ENCODE measurements around the gene RAB44.
"Not testable (repeated sequence)": the region's sequence is repeated elsewhere in the genome, so short reads cannot be mapped to it uniquely, and the experiment has no call there.

RAB44 gene

DNA sequence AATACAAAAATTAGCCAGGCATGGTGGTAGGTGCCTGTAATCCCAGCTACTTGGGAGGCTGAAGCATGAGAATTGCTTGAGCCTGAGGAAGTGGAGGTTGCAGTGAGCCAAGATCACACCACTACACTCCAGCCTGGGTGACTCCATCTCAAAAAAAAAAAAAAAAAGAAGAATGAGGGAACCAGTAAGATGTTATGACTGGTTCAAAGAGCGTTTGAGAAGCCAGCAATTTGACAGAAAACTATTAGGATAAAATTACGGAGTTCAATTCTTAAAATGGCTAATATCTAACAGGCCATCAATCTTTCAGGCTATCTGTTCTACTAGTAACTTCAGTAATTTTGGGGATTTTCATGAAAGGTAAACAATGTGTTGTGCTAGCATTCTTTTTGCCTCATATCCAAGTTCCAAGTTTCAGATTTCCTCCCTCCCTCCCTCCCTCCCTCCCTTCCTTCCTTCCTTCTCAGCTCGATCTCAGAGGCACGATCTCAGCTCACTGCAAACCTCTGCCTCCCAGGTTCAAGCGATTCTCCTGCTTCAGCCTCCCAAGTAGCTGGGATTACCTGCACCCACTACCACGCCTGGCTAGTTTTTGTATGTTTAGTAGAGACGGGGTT lies 7.4 kb downstream of the RAB44 start:
- H3K4me1 ChIP-seq (ENCODE audit: control insufficient read depth, insufficient read depth, low read length); H3K4me3 ChIP-seq (ENCODE audit: insufficient read depth, low read depth, low read length); H3K27ac ChIP-seq (ENCODE audit: insufficient read depth, low read depth, low read length, poor library complexity, severe bottlenecking); H3K27me3 ChIP-seq (ENCODE audit: control insufficient read depth, insufficient read depth, low read length, poor library complexity, severe bottlenecking); H3K36me3 ChIP-seq (ENCODE audit: control insufficient read depth, insufficient read depth, low read length); H3K9me3 ChIP-seq (ENCODE audit: control insufficient read depth, low read length): not testable (repeated sequence)
- 81 to 82% methylated on average over 7 of the region's 7 CpGs for WGBS, 2 experiments

DNA sequence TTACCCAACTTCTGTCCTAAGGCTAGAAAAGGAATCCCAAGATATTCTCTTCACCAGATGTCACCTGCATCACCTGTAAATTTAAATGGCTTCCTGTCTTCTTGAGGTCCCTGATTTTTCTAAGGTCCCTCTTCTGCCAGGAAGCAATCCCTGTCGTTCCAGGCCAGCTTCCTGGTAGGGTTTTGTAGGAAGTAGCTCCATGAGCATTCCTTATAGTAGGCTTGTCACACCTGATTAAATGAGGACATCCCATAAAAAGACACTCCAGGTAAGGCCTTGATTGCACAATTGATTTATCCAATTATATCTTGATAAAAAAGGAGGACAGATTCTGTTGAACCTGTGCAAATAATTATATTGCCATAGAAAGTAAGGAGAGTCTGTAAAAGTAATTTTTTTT lies 8.7 kb downstream of the RAB44 start:
- 88 to 93% methylated on average over 1 of the region's 1 CpG for WGBS, 2 experiments
- no peaks in the 10 kb centered on the region for H3K36me3 ChIP-seq (ENCODE audit: control insufficient read depth, insufficient read depth, low read length)
- H3K27me3 ChIP-seq (ENCODE audit: control insufficient read depth, insufficient read depth, low read length, poor library complexity, severe bottlenecking): no peaks in the 10 kb centered on the region
- no peak overlapping the region for H3K27ac ChIP-seq (ENCODE audit: insufficient read depth, low read depth, low read length, poor library complexity, severe bottlenecking)
- H3K4me3 ChIP-seq (ENCODE audit: insufficient read depth, low read depth, low read length): no peak overlapping the region
- H3K9me3 ChIP-seq (ENCODE audit: control insufficient read depth, low read length): no peaks in the 10 kb centered on the region
- H3K4me1 ChIP-seq (ENCODE audit: control insufficient read depth, insufficient read depth, low read length): no peaks in the 10 kb centered on the region

DNA sequence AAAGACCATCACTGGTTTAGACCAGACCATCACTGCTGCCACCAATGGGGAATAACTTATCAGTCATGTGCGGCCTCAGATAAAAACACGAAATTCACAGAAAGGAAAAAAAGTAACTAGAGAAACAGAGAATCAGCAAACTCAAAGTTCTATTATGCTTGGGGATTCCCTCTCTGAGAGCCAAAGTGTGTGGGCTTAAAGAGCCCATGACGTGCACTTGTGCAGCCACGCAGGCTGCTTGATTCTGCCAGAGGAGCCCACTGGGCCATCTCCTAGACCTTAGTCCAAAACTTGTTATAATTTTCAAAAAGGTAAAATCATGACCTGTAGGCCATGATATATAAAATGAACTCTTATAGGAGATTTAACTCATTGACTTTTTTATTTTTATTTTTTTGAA lies 15.2 kb downstream of the RAB44 start:
- WGBS, 2 experiments: 93 to 97% methylated on average over 4 of the region's 4 CpGs
- no peaks in the 10 kb centered on the region for H3K27me3 ChIP-seq (ENCODE audit: control insufficient read depth, insufficient read depth, low read length, poor library complexity, severe bottlenecking)
- H3K9me3 ChIP-seq (ENCODE audit: control insufficient read depth, low read length): no peaks in the 10 kb centered on the region
- no peaks in the 10 kb centered on the region for H3K4me1 ChIP-seq (ENCODE audit: control insufficient read depth, insufficient read depth, low read length)
- H3K27ac ChIP-seq (ENCODE audit: insufficient read depth, low read depth, low read length, poor library complexity, severe bottlenecking): no peak overlapping the region
- H3K36me3 ChIP-seq (ENCODE audit: control insufficient read depth, insufficient read depth, low read length): no peaks in the 10 kb centered on the region
- no peak overlapping the region for H3K4me3 ChIP-seq (ENCODE audit: insufficient read depth, low read depth, low read length)

DNA sequence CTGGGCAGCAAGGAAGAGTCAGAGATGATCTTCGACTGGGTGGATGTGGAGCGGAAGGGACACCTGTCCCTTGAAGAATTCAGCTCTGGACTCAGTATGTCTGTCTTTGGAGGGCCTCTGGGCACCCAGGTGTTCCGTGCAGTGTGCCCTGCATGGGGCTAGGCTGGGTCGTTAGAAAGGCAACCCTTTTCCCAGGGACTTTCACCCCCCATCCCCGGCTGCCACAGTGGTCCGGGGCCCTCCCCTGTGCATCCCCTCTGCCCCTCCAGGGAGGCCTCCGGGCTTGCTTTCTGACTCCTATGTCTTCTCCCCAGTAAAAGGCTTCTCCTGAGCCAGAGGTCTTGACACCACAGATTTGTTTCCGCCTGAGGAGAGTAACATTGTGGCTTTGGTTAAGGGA lies 16.2 kb downstream of the RAB44 start:
- H3K4me3 ChIP-seq (ENCODE audit: insufficient read depth, low read depth, low read length): no peak overlapping the region
- 90% methylated on average over 8 of the region's 8 CpGs for WGBS, 2 experiments
- H3K36me3 ChIP-seq (ENCODE audit: control insufficient read depth, insufficient read depth, low read length): no peaks in the 10 kb centered on the region
- no peak overlapping the region for H3K27ac ChIP-seq (ENCODE audit: insufficient read depth, low read depth, low read length, poor library complexity, severe bottlenecking)
- no peaks in the 10 kb centered on the region for H3K9me3 ChIP-seq (ENCODE audit: control insufficient read depth, low read length)
- H3K27me3 ChIP-seq (ENCODE audit: control insufficient read depth, insufficient read depth, low read length, poor library complexity, severe bottlenecking): no peaks in the 10 kb centered on the region
- H3K4me1 ChIP-seq (ENCODE audit: control insufficient read depth, insufficient read depth, low read length): no peaks in the 10 kb centered on the region

DNA sequence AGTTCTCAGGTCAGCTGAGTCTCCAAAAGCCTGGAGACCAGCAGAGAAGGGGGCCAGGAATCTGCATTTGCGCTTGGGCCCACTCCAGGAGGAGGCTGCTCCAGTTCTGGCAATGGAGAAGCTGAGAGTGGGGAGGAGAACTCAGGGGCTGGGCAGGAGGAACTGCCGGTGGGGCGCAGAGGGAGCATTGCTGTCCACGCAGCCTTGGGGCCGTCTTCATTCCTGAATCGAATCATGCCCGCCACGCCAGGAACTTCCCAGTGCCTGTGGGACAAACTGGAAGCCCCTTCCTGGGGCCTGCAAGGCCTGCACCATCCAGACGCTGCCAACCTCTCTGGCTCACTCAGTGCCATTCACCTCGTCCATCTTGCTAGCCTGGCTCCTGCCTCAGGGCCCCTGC lies 16.9 kb downstream of the RAB44 start:
- Histone ChIP-seq H3K36me3 (ENCODE audit: control insufficient read depth, insufficient read depth, low read length) (no peaks in the 10 kb centered on the region), H3K4me3 (ENCODE audit: insufficient read depth, low read depth, low read length) (no peak overlapping the region), H3K27me3 (ENCODE audit: control insufficient read depth, insufficient read depth, low read length, poor library complexity, severe bottlenecking) (no peaks in the 10 kb centered on the region), H3K27ac (ENCODE audit: insufficient read depth, low read depth, low read length, poor library complexity, severe bottlenecking) (no peak overlapping the region), H3K4me1 (ENCODE audit: control insufficient read depth, insufficient read depth, low read length) (no peaks in the 10 kb centered on the region), H3K9me3 (ENCODE audit: control insufficient read depth, low read length) (no peaks in the 10 kb centered on the region)
- WGBS, 2 experiments: 88 to 89% methylated on average over 10 of the region's 10 CpGs

DNA sequence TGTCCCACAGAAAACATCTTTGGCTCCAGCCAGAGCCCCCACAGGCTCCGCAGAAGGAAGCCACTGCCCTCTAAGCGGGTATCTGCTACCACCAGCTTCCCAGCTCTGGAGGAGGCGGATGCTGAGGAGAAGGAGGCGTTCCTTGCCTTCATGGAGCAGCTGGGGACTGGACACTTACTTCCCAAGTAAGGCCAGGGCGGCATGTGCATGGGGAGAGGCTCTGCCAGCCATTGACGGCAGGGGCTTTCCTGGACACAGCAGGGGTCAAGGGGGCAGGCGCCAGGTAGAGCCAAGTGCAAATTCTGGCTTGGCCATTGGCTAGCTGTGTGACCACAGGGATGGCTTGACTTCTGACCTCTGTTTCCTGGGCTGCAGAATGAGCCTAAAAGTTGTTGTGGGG lies 17.8 kb downstream of the RAB44 start:
- Histone ChIP-seq H3K36me3 (ENCODE audit: control insufficient read depth, insufficient read depth, low read length) (no peaks in the 10 kb centered on the region), H3K27me3 (ENCODE audit: control insufficient read depth, insufficient read depth, low read length, poor library complexity, severe bottlenecking) (no peaks in the 10 kb centered on the region), H3K4me3 (ENCODE audit: insufficient read depth, low read depth, low read length) (no peak overlapping the region), H3K9me3 (ENCODE audit: control insufficient read depth, low read length) (no peaks in the 10 kb centered on the region), H3K27ac (ENCODE audit: insufficient read depth, low read depth, low read length, poor library complexity, severe bottlenecking) (no peak overlapping the region), H3K4me1 (ENCODE audit: control insufficient read depth, insufficient read depth, low read length) (no peaks in the 10 kb centered on the region)
- WGBS, 2 experiments: 79 to 82% methylated on average over 7 of the region's 7 CpGs

DNA sequence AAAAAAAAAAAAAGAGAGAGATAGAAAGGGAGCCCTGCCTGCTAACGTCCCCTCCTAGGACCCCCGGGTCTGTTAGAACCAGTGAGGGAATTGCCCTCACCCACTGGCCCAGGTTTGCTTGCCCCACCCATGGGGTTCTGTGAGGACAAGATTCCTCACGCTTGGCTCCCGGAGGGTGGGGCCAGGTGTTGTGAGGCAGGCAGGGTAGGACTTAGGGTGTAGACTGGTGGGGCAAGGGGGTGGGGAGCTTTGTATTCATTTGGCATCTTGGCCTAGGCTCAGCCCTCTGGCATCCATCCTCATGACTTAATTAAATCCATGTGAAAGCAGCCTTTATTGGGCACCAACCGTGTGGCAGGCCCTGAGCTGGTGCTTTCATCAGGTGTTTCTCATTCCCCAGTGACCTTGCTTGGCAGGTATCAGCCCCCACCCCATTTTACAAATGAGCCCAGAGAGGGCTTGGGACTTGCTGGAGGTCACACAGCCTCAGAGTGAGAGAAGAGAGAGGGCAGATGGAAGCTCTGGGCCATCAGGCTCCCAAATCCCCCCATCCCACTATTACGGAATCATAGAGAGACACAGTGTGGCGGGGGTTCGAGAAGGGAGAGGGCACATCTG lies 19.0 kb downstream of the RAB44 start:
- H3K27ac ChIP-seq (ENCODE audit: insufficient read depth, low read depth, low read length, poor library complexity, severe bottlenecking): no peak overlapping the region
- H3K36me3 ChIP-seq (ENCODE audit: control insufficient read depth, insufficient read depth, low read length): no peaks in the 10 kb centered on the region
- H3K4me1 ChIP-seq (ENCODE audit: control insufficient read depth, insufficient read depth, low read length): peaks cover 4% of the 10 kb centered on the region
- H3K27me3 ChIP-seq (ENCODE audit: control insufficient read depth, insufficient read depth, low read length, poor library complexity, severe bottlenecking): no peaks in the 10 kb centered on the region
- no peaks in the 10 kb centered on the region for H3K9me3 ChIP-seq (ENCODE audit: control insufficient read depth, low read length)
- no peak overlapping the region for H3K4me3 ChIP-seq (ENCODE audit: insufficient read depth, low read depth, low read length)
- 93 to 95% methylated on average over 8 of the region's 8 CpGs for WGBS, 2 experiments

DNA sequence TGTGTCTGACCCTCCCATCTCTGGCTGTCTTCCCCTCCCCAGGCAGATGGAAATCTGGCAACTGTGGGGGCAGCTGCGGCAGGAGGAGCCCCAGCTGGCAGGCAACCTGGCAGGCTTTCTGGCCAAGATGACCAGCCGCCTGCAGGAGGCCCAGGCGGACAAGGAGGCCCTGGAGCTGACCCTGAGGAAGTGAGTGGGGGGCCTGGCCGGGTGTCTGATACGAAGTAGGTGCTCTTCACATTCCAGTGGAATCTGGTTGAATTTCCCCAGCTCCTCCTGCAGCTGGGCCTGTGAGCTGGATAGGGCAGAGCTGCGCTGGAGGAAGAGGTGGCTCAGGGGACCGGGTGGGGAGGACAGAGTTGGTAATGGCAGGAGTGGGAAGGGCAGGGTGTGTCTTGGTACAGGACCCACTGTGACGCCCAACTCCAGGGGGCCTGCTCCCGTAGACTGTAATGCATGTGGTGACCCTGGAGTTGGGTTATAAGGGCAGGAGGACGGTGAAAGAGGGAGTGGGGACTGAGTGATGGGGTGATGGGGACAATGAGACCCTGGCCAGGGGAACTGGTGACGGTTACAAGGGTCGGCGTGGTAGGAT lies 19.7 kb downstream of the RAB44 start:
- no peak overlapping the region for H3K4me3 ChIP-seq (ENCODE audit: insufficient read depth, low read depth, low read length)
- peaks cover 5% of the 10 kb centered on the region for H3K4me1 ChIP-seq (ENCODE audit: control insufficient read depth, insufficient read depth, low read length)
- H3K36me3 ChIP-seq (ENCODE audit: control insufficient read depth, insufficient read depth, low read length): no peaks in the 10 kb centered on the region
- H3K9me3 ChIP-seq (ENCODE audit: control insufficient read depth, low read length): no peaks in the 10 kb centered on the region
- no peaks in the 10 kb centered on the region for H3K27me3 ChIP-seq (ENCODE audit: control insufficient read depth, insufficient read depth, low read length, poor library complexity, severe bottlenecking)
- no peak overlapping the region for H3K27ac ChIP-seq (ENCODE audit: insufficient read depth, low read depth, low read length, poor library complexity, severe bottlenecking)
- 84 to 86% methylated on average over 13 of the region's 13 CpGs for WGBS, 2 experiments

DNA sequence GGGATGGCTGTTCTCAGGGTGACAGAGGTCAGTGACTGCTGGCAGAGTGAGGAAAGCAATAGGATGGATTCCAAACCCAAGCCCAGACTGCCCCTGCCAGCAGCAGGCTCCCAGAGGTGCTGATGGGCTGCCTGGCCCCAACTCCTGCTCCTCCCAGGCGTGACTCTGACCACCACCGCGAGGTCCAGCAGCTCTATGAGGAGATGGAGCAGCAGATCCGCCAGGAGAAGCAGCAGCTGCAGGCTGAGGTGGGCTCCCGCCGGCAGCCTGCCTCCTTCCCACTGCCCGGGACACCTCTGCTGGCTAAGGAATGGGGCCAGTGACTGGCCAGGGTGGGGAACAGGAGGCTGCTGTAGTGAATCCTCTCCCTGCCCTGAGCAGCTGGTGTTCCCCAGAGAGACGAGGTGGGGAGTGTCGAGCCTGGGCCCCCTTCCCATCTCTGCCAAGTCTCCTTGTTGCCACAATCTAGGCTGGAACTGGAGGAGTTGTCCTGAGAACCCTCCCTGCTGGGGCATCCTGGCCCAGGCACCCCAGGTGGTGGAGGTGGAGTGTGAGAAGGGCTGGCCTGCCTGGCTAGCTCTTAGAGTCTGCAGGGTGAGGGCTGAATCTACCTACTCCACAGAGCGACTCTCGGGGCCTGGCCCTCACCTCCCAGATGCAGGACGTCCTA lies 20.4 kb downstream of the RAB44 start:
- Histone ChIP-seq H3K27ac (ENCODE audit: insufficient read depth, low read depth, low read length, poor library complexity, severe bottlenecking) (no peak overlapping the region), H3K27me3 (ENCODE audit: control insufficient read depth, insufficient read depth, low read length, poor library complexity, severe bottlenecking) (no peaks in the 10 kb centered on the region), H3K4me1 (ENCODE audit: control insufficient read depth, insufficient read depth, low read length) (peaks cover 5% of the 10 kb centered on the region), H3K4me3 (ENCODE audit: insufficient read depth, low read depth, low read length) (no peak overlapping the region), H3K36me3 (ENCODE audit: control insufficient read depth, insufficient read depth, low read length) (no peaks in the 10 kb centered on the region), H3K9me3 (ENCODE audit: control insufficient read depth, low read length) (no peaks in the 10 kb centered on the region)
- 84 to 85% methylated on average over 12 of the region's 12 CpGs for WGBS, 2 experiments

DNA sequence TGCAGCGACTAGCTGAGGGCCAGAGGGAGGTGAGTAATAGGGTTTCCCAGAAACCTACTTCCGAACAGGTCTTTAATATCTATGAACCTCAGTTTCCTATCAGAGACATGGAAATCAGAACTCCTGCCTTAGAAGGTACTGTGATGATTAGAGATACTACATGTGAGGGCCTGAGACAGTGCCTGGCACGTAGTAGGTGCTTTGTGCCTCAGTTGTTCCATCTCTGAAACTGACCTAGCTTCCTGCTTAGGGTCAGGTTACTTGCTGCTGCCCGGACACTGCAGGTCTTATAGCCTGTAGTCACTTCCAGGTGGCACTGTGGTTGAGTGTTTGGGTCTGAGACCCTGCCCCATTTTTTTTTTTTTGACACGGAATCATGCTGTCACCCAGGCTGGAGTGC lies 20.9 kb downstream of the RAB44 start:
- no peaks in the 10 kb centered on the region for H3K9me3 ChIP-seq (ENCODE audit: control insufficient read depth, low read length)
- WGBS, 2 experiments: 90 to 91% methylated on average over 5 of the region's 5 CpGs

More for the DNA sequence above, 20.9 kb downstream of the RAB44 start:
- H3K27ac ChIP-seq (ENCODE audit: insufficient read depth, low read depth, low read length, poor library complexity, severe bottlenecking): no peak overlapping the region
- H3K27me3 ChIP-seq (ENCODE audit: control insufficient read depth, insufficient read depth, low read length, poor library complexity, severe bottlenecking): no peaks in the 10 kb centered on the region
- H3K36me3 ChIP-seq (ENCODE audit: control insufficient read depth, insufficient read depth, low read length): no peaks in the 10 kb centered on the region
- H3K4me3 ChIP-seq (ENCODE audit: insufficient read depth, low read depth, low read length): no peak overlapping the region
- H3K4me1 ChIP-seq (ENCODE audit: control insufficient read depth, insufficient read depth, low read length): peaks cover 5% of the 10 kb centered on the region
